Superior temporal gyrus (tissue), 1 donor: Measurements from ENCODE around the gene CSMD2.
A peak's percentile ranks its signal among the peaks of the same experiment; 100 is the strongest.
"Not testable (repeated sequence)": the region's sequence is repeated elsewhere in the genome, so short reads cannot be mapped to it uniquely, and the experiment has no call there.

ENCODE experiments used
- DNase-seq: peaks from one replicate; pipeline ENCODE4 v3.0.0-alpha.2; 2016; ENCODE audit errors: extremely low spot score

The CSMD2 gene

GRCh38 chr1:34053660-34054059 lies 111.4 kb downstream of the CSMD2 start:
- DNase-seq: peak; percentile 57

DNA sequence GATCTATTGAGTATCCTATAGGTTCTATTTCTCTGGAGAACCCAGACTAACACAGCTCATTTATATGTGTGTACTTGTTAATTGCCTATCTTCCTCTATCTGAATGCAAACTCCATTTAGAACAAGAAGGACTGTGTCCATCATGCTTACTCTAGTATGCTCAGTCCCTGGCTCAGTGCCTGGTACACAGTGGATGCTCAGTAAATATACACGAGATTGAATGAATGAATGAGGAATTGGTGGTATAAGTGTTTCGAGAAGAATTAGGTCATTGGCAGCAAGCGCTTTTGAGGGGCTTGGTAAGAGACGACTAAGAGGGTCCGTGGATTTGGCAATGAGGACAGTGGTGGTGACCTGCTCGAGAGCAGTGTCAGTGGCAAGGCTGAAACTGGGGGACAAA lies 112.5 kb downstream of the CSMD2 start:
- peak; percentile 71 for DNase-seq

GRCh38 chr1:34050709-34051485 lies 114.1 kb downstream of the CSMD2 start:
- DNase-seq: peak; percentile 90

DNA sequence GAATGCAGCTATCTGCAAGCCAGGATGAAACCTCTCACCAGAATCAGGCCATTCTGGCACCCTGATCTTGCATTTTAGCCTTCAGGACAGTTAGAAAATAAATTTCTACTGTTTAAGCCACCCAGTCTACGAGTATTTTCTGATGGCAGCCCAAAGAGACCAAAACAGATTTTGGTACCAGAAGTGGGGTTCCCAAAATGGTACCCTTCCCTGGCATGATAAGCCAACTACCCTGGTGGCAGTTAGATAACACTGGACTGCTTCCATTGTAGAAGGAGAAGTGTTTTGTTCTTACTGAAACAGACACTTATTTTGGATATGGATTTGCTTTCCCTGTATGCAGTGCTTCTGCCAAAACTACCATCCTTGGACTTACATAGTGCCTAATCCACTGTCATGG lies 115.0 kb downstream of the CSMD2 start:
- no peak for DNase-seq

- DNase-seq: no peak
These were observed 115.6 kb downstream of the CSMD2 start for GRCh38 chr1:34049477-34049876.

- no peak for DNase-seq
These were observed 127.2 kb downstream of the CSMD2 start for GRCh38 chr1:34037856-34038255.

DNA sequence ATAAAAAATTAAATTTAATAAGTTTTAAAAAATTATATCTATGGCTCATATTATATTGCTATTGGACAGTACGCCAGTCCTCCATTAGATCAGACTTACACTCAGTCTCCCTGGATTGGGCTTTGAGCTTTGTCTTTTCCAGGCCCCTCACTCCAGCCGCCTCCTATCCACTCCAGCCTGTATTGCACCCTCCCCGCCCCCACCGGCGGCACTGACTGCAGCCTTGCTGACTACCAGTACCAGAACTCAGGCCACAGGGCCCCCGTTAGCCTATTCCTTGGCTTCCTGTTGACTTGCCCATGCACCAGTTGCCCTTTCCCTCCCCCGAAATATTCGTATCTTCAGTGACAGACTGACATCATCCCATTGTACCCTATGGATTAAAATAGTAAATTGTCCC lies 127.9 kb downstream of the CSMD2 start:
- DNase-seq: no peak

DNA sequence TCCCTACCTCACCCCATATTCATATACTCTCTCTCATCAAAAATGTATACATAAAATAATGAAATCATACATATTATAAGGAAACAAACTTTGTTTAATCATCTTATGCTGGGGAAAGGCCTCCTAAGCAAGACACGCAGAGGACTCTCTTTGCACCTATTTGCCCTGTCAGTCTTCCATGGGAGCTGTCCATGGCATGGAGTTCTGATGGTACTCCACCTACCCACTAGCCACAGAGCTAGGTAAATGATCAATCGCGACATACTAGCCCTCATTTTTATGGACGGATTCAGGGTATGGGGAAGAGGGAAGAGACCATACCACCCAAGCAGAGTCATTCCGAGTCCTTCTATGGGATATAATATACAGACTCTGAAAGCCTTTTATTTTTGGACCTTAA lies 131.0 kb downstream of the CSMD2 start:
- no peak for DNase-seq

DNA sequence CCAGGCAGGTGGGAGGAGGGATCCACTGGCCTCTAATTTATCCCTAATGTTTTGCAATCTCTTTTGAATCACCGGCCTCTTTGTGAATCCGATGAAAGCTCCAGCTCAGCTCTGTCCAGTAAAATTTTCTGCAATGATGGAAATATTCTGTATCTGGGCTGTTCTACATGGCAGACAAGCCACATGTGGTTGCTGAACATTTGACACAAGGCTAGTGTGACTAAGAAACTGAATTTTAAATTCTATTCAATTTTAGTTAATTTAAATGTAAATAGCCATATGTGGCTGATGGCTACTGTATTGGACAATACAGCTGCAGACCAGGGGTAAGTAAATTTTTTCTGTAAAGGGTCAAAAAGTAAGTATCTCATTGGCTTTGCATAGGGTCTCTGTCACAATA lies 135.1 kb downstream of the CSMD2 start:
- DNase-seq: no peak

GRCh38 chr1:34029515-34029914 lies 135.5 kb downstream of the CSMD2 start:
- DNase-seq: no peak

DNA sequence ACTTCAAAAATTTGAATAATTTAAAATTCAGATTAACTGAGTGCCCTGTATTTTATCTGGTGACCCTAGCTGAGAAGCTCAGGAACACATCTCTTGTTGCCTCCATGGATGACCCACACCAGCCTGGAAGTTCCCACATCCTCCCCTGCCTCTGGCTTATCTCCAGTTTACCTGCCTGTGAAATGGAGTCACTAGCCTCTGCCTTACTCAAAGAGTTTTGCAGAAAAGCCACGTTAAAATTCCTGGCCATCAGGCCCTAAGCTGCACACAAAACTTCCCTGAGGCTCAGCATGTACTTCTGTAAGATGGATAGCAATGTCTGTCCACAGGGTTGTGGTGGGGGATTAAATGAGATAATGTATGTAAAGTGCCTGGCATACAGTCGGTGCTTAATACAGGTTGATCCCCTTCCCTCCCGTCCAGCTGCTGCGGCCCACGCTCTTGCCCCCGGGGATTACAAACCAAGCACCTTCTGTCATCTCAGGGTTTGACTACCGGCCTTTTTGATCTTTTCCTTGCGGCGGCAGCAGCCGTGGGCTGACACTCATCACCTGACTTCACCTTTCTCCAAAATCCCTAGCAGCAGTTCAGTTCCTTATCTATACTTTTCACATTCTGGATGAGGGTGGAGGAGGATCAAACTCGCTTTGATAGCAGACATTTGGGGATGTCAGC lies 136.5 kb downstream of the CSMD2 start:
- DNase-seq: no peak

- DNase-seq: no peak
These were observed 139.4 kb downstream of the CSMD2 start for GRCh38 chr1:34025675-34026074.

- DNase-seq: no peak
These were observed 140.5 kb downstream of the CSMD2 start for GRCh38 chr1:34024485-34024884.

DNA sequence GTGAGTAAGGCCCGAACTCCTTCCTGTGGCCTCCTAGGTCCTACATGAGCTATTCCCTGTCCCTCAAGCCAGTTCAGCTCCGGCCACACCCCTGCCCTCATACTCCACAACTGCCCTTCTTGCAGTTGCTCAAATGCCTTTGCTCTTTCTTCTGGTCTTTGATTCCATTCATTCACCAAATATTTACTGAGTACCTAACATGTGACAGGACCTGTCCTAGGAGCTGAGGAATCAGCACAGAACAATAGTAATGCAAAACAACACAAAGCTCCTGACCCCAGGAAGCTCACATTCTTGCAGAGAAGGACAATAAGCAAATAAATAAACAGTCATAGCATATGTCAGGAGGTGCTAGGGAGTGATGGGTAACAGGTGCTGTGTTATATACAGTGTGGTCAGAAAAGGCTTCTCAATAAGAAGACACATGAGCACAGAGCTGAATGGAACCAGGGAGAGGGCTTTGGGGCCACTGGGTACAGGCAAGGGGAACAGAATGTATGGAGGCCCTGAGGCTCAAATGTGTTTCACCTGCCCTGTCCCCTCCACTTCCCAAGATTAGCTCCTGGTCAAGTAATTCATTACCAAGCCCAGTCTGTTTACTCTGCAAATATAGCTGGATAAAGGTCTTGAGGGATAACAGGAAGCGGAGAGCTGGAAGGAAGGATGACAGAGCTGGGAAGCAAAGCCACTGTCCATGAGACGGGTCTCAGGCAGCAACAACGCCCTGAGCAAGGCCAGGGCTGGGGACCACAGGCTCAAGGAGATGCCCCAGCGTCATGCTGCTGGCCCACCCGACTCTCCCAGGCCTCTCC lies 145.1 kb downstream of the CSMD2 start:
- DNase-seq: no peak

DNA sequence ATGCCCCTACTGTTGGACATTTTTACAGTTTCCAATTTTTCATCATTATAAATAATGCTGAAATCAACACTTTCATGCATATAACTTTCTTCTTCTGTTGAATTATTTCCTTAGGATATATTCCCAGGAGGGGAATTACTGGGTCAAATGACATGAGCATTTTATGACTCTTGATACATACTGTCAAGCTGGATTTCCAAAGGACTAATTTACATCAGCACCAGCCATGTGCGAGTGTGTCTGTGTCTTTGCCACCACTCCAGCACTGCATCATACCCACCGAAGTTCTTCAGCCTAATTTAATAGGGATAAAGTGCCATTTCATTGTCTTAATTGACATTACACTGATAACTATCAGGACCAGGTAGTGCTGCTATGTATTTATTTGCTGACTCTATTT lies 146.7 kb downstream of the CSMD2 start:
- no peak for DNase-seq

DNA sequence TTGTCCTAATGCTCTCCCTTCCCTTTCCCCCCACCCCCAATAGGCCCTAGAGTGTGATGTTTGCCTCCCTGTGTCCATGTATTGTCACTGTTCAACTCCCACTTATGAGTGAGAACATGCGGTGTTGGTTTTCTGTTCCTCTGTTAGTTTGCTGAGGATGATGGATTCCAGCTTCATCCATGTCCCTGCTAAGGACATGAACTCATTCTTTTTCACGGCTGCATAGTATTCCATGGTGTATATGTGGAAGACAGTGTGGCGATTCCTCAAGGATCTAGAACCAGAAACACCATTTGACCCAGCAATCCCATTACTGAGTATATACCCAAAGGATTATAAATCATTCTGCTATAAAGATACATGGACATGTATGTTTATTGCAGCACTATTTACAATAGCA lies 148.7 kb downstream of the CSMD2 start:
- DNase-seq: not testable (repeated sequence)

GRCh38 chr1:34013958-34014737 lies 150.9 kb downstream of the CSMD2 start:
- no peak for DNase-seq

- no peak for DNase-seq
These were observed 151.9 kb downstream of the CSMD2 start for GRCh38 chr1:34013136-34013535.

DNA sequence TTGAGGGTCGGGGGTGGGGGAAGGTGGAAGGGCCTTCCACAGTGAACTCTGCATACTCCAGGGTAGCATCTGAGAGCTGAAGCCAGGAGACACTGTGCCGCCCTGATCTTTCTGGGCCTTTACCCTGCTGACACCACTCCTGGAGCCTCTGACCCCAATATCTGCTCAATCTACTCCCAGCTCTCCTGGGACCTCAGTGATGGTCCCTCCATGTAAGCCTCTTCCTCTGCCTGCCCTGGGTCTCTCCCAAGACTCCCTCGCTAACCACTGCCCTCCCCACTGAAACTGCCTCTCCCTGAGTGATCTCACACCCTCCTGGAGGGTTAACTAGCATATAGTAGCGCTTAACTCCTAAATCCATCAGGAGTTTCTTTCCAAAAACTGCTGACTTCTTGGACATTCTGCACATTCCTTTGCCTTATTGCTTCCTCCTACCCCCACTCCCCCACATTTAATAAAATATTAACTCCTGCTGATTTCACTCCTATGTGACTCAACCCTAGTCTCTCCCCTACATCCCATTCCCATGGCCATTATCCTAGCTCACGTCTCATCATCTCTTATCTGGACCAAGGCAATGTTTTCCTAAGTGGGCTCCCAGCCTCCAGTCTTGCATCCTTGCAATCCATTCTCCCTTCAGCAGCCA lies 155.6 kb downstream of the CSMD2 start:
- DNase-seq: no peak

DNA sequence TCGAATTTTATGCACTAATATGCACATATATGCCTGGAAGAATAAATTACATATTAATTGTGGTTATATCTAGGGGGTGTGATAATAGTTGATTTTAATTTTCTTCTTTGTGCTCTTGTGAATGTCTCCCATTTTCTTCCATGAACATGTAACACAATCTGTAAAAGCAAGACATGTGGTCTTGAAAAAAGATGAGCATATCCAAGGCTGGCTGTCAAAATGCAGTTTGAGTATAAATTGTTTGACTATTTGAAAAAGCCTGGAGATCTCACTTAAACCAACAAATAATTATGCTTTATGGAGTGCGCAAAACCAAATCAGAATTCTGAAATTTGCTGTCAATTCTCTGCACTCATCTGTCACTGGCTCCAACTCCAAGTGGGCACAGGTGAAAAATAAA lies 157.3 kb downstream of the CSMD2 start:
- no peak for DNase-seq

DNA sequence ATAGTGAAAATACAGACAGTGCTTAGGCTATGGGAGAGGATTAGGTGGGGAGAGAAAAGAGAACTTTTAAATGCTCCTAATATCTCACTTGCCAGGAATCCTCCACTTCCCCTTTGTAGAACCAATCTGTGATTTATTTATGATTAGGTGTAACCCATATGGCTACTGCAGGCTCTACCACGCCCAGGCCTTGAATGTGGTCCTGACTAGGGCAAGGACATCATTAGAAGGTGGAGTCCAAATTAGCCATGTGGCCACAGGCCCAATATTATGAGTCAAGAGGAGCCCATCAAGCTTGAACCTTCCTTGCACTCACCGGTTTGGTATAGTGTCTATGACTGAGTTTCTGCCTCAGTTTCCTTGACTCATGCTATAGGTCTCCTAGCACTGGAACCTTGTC lies 159.7 kb downstream of the CSMD2 start:
- no peak for DNase-seq
